Astrocyte of the spinal cord (primary cell): ENCODE measurements around the gene LEMD1.

ENCODE experiments used
- DNase-seq: peaks from one replicate; pipeline ENCODE4 v3.0.0; 2011; ENCODE audit warnings: low read depth, low spot score
- H3K4me3 ChIP-seq: 2 replicates; pipeline ENCODE4 v1.5.1; 2011; ENCODE audit warnings: low read depth, mild to moderate bottlenecking, low read length, moderate library complexity
- in situ Hi-C: cut with HindIII; loops from 2 replicates; pipeline ENCODE4 v1.10.0; 2017; ENCODE audit warnings: low sequenced_read_pairs
- TF ChIP-seq, protein P1 (sequence below): IDR thresholded peaks from 2 replicates; pipeline ENCODE4 v1.5.1; 2012; ENCODE audit warnings: low read depth, mild to moderate bottlenecking, low read length, inconsistent platforms

The LEMD1 gene

GRCh38 chr1:205442051-205442725 is 20.3 kb upstream of the LEMD1 start:
- TF ChIP-seq, protein P1, sequence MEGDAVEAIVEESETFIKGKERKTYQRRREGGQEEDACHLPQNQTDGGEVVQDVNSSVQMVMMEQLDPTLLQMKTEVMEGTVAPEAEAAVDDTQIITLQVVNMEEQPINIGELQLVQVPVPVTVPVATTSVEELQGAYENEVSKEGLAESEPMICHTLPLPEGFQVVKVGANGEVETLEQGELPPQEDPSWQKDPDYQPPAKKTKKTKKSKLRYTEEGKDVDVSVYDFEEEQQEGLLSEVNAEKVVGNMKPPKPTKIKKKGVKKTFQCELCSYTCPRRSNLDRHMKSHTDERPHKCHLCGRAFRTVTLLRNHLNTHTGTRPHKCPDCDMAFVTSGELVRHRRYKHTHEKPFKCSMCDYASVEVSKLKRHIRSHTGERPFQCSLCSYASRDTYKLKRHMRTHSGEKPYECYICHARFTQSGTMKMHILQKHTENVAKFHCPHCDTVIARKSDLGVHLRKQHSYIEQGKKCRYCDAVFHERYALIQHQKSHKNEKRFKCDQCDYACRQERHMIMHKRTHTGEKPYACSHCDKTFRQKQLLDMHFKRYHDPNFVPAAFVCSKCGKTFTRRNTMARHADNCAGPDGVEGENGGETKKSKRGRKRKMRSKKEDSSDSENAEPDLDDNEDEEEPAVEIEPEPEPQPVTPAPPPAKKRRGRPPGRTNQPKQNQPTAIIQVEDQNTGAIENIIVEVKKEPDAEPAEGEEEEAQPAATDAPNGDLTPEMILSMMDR = no peak
- in situ Hi-C loops = no loop called here
- DNase-seq = no peak
- no peak overlapping the region for H3K4me3 ChIP-seq

DNA sequence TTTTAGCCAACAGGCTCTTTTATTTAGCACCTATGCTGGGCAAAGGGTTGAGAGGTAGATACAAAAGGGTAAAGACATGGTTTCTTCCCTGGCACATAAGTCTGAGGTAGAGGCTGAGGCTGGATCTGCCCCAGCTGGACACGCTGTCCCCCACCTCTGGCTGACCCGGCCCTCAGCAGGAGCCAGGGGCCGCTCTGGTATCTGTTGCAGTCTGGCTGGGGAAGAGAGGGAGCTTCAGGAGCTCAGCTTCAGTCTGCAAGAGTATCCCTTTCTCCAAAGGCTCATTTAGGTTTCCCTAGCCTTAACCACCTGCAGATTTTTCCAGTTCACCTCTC is 19.8 kb upstream of the LEMD1 start:
- DNase-seq = no peak
- in situ Hi-C loops = no loop called here
- TF ChIP-seq, protein P1 = no peak
- no peak overlapping the region for H3K4me3 ChIP-seq

- TF ChIP-seq, protein P1 = no peak
- no peak for DNase-seq
- in situ Hi-C loops = no loop called here
- H3K4me3 ChIP-seq = no peak overlapping the region
Observed at GRCh38 chr1:205441318-205441633, 19.4 kb upstream of the LEMD1 start.

DNA sequence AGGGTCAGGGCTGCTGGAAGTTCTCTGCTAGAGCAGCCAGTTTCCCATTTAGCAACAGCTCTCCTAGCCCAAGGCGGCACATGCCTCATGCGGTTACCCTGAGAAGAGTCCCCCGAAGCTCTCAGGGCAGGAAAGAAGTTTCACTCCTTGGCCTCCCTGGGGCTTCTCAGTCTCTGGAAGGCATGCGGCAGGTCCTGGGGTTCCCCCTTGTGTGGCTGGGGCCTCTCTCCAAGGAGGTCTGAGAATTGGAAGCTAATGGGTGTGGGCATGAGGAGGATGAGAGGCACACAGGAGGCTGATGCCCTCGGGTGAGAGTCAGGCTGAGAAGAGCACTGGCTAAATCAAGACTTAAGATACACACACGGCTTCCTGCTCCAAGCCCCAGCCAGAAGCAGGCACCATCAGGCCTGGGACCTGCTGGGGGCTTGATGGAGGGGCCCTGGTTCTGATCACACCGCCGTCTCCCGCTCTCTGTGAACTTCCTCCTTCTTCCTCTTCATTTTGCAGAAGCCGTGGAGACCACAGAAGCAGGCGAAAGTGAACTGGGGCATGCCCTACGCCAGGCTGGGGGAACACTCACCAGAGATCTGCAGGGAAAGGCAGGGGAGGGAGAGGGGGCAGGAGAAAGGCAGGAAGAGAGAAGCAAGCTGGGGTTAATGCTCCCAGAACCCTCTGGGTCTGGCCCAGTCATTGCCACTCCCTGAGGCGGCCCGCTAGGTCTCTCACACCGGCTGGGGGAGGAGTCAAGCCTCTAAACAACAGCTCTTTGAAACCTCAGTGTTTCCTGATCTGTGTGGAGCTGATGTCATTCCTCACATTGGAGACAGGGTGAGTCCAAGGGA is 18.8 kb upstream of the LEMD1 start:
- H3K4me3 ChIP-seq = no peak overlapping the region
- TF ChIP-seq, protein P1 = no peak
- in situ Hi-C loops = no loop called here
- peak; percentile 26 for DNase-seq

DNA sequence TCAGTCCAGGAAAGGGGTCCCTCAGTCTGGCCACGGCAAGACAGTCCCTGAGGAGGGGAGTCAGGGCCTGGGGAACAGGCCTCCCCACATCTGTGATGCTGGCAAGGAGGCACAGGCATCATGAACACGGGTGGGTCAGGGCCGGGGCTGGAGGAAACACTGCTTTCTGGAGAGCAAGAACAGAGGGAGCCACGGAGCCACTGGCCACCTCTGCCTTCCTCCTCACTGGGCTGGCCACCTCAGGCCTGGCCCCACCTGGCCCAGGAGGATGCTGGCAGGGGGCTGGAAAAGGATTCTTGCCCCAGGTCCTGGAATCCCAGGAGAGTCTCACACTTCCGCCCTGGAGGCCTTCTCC is 18.2 kb upstream of the LEMD1 start:
- H3K4me3 ChIP-seq = no peak overlapping the region
- in situ Hi-C loops = no loop called here
- TF ChIP-seq, protein P1 = no peak
- no peak for DNase-seq

GRCh38 chr1:205438213-205439158 is 16.6 kb upstream of the LEMD1 start:
- in situ Hi-C loops = no loop called here
- TF ChIP-seq, protein P1 = peak; percentile 73
- DNase-seq = peak; percentile 57
- no peak overlapping the region for H3K4me3 ChIP-seq
